ENCODE results near the gene COMTD1. TPM values are rescaled to one million over a fixed set of nuclear protein-coding genes. Genes with fewer than 3 reads are reported as not detected.

The COMTD1 gene
- total RNA-seq, 1 donor from 2014 or later = 36.4 TPM

- H3K27ac Mint-ChIP-seq = no peak overlapping the region
- intact Hi-C loops (cut with micrococcal nuclease) = no loop called here
- no peaks in the 10 kb centered on the region for H3K36me3 Mint-ChIP-seq (ENCODE audit: low read depth)
- no peaks in the 10 kb centered on the region for H3K4me1 Mint-ChIP-seq (ENCODE audit: low read depth)
- no peaks in the 10 kb centered on the region for H3K27me3 Mint-ChIP-seq (ENCODE audit: insufficient read depth)
- peaks cover 7% of the 10 kb centered on the region for H3K9me3 Mint-ChIP-seq
- DNase-seq (ENCODE audit: low spot score) = no peak
- H3K4me3 Mint-ChIP-seq = no peak overlapping the region
These were observed 26.3 kb upstream of the COMTD1 start for GRCh38 chr10:75261813-75262705.

- H3K27ac Mint-ChIP-seq = no peak overlapping the region
- intact Hi-C loops (cut with micrococcal nuclease) = no loop called here
- H3K4me1 Mint-ChIP-seq (ENCODE audit: low read depth) = no peaks in the 10 kb centered on the region
- no peaks in the 10 kb centered on the region for H3K27me3 Mint-ChIP-seq (ENCODE audit: insufficient read depth)
- no peaks in the 10 kb centered on the region for H3K36me3 Mint-ChIP-seq (ENCODE audit: low read depth)
- peaks cover 7% of the 10 kb centered on the region for H3K9me3 Mint-ChIP-seq
- H3K4me3 Mint-ChIP-seq = no peak overlapping the region
- no peak for DNase-seq (ENCODE audit: low spot score)
These were observed 25.2 kb upstream of the COMTD1 start for GRCh38 chr10:75260990-75261389.

- Mint-ChIP-seq H3K27ac (no peak overlapping the region), H3K36me3 (ENCODE audit: low read depth) (peaks cover 4% of the 10 kb centered on the region), H3K4me1 (ENCODE audit: low read depth) (no peaks in the 10 kb centered on the region), H3K9me3 (peaks cover 24% of the 10 kb centered on the region), H3K27me3 (ENCODE audit: insufficient read depth) (peaks cover 4% of the 10 kb centered on the region), H3K4me3 (no peak overlapping the region)
- no peak for DNase-seq (ENCODE audit: low spot score)
- intact Hi-C loops (cut with micrococcal nuclease) = no loop called here
These were observed 19.0 kb upstream of the COMTD1 start for GRCh38 chr10:75254739-75255138.

- intact Hi-C loops (cut with micrococcal nuclease) = no loop called here
- Mint-ChIP-seq H3K4me3 (no peak overlapping the region), H3K9me3 (peaks cover 24% of the 10 kb centered on the region), H3K4me1 (ENCODE audit: low read depth) (no peaks in the 10 kb centered on the region), H3K27ac (no peak overlapping the region), H3K27me3 (ENCODE audit: insufficient read depth) (peaks cover 4% of the 10 kb centered on the region), H3K36me3 (ENCODE audit: low read depth) (peaks cover 4% of the 10 kb centered on the region)
- no peak for DNase-seq (ENCODE audit: low spot score)
These were observed 17.8 kb upstream of the COMTD1 start for GRCh38 chr10:75253281-75254220.

GRCh38 chr10:75250934-75251333 is 15.2 kb upstream of the COMTD1 start:
- DNase-seq (ENCODE audit: low spot score) = no peak
- no peaks in the 10 kb centered on the region for H3K4me1 Mint-ChIP-seq (ENCODE audit: low read depth)
- H3K4me3 Mint-ChIP-seq = no peak overlapping the region
- intact Hi-C loops (cut with micrococcal nuclease) = no loop called here
- no peak overlapping the region for H3K27ac Mint-ChIP-seq
- H3K9me3 Mint-ChIP-seq = peaks cover 24% of the 10 kb centered on the region
- H3K36me3 Mint-ChIP-seq (ENCODE audit: low read depth) = peaks cover 4% of the 10 kb centered on the region
- H3K27me3 Mint-ChIP-seq (ENCODE audit: insufficient read depth) = peaks cover 4% of the 10 kb centered on the region

GRCh38 chr10:75247797-75248196 is 12.0 kb upstream of the COMTD1 start:
- H3K36me3 Mint-ChIP-seq (ENCODE audit: low read depth) = no peaks in the 10 kb centered on the region
- no peaks in the 10 kb centered on the region for H3K4me1 Mint-ChIP-seq (ENCODE audit: low read depth)
- peaks cover 2% of the 10 kb centered on the region for H3K27me3 Mint-ChIP-seq (ENCODE audit: insufficient read depth)
- no peak overlapping the region for H3K27ac Mint-ChIP-seq
- no peak for DNase-seq (ENCODE audit: low spot score)
- intact Hi-C loops (cut with micrococcal nuclease) = no loop called here
- H3K9me3 Mint-ChIP-seq = peaks cover 7% of the 10 kb centered on the region
- no peak overlapping the region for H3K4me3 Mint-ChIP-seq

- Mint-ChIP-seq H3K4me1 (ENCODE audit: low read depth) (no peaks in the 10 kb centered on the region), H3K36me3 (ENCODE audit: low read depth) (no peaks in the 10 kb centered on the region), H3K9me3 (no peaks in the 10 kb centered on the region), H3K27me3 (ENCODE audit: insufficient read depth) (peaks cover 2% of the 10 kb centered on the region), H3K27ac (no peak overlapping the region), H3K4me3 (no peak overlapping the region)
- DNase-seq (ENCODE audit: low spot score) = no peak
- intact Hi-C loops (cut with micrococcal nuclease) = no loop called here
These were observed 10.7 kb upstream of the COMTD1 start for GRCh38 chr10:75246506-75246905.

GRCh38 chr10:75245354-75246250 is 9.8 kb upstream of the COMTD1 start:
- Mint-ChIP-seq H3K27ac (no peak overlapping the region), H3K9me3 (no peaks in the 10 kb centered on the region), H3K4me1 (ENCODE audit: low read depth) (no peaks in the 10 kb centered on the region), H3K27me3 (ENCODE audit: insufficient read depth) (peaks cover 2% of the 10 kb centered on the region), H3K36me3 (ENCODE audit: low read depth) (no peaks in the 10 kb centered on the region), H3K4me3 (no peak overlapping the region)
- no peak for DNase-seq (ENCODE audit: low spot score)
- intact Hi-C loops (cut with micrococcal nuclease) = no loop called here

- no peaks in the 10 kb centered on the region for H3K36me3 Mint-ChIP-seq (ENCODE audit: low read depth)
- H3K27me3 Mint-ChIP-seq (ENCODE audit: insufficient read depth) = no peaks in the 10 kb centered on the region
- H3K4me1 Mint-ChIP-seq (ENCODE audit: low read depth) = no peaks in the 10 kb centered on the region
- no peak for DNase-seq (ENCODE audit: low spot score)
- no peak overlapping the region for H3K27ac Mint-ChIP-seq
- intact Hi-C loops (cut with micrococcal nuclease) = no loop called here
- no peaks in the 10 kb centered on the region for H3K9me3 Mint-ChIP-seq
- no peak overlapping the region for H3K4me3 Mint-ChIP-seq
These were observed 9.0 kb upstream of the COMTD1 start for GRCh38 chr10:75244487-75245353.

- no peaks in the 10 kb centered on the region for H3K9me3 Mint-ChIP-seq
- no peak for DNase-seq (ENCODE audit: low spot score)
- no peaks in the 10 kb centered on the region for H3K36me3 Mint-ChIP-seq (ENCODE audit: low read depth)
- intact Hi-C loops (cut with micrococcal nuclease) = no loop called here
- H3K4me1 Mint-ChIP-seq (ENCODE audit: low read depth) = no peaks in the 10 kb centered on the region
- H3K27ac Mint-ChIP-seq = no peak overlapping the region
- no peaks in the 10 kb centered on the region for H3K27me3 Mint-ChIP-seq (ENCODE audit: insufficient read depth)
- H3K4me3 Mint-ChIP-seq = no peak overlapping the region
These were observed 7.7 kb upstream of the COMTD1 start for GRCh38 chr10:75243426-75243825.

- intact Hi-C loops (cut with micrococcal nuclease) = no loop called here
- Mint-ChIP-seq H3K4me1 (ENCODE audit: low read depth) (peaks cover 6% of the 10 kb centered on the region), H3K4me3 (no peak overlapping the region), H3K27me3 (ENCODE audit: insufficient read depth) (no peaks in the 10 kb centered on the region), H3K36me3 (ENCODE audit: low read depth) (no peaks in the 10 kb centered on the region), H3K27ac (no peak overlapping the region), H3K9me3 (no peaks in the 10 kb centered on the region)
- DNase-seq (ENCODE audit: low spot score) = no peak
These were observed 4.7 kb upstream of the COMTD1 start for GRCh38 chr10:75240329-75241076.
